ENCODE measurements around the gene TM7SF2.

DNA sequence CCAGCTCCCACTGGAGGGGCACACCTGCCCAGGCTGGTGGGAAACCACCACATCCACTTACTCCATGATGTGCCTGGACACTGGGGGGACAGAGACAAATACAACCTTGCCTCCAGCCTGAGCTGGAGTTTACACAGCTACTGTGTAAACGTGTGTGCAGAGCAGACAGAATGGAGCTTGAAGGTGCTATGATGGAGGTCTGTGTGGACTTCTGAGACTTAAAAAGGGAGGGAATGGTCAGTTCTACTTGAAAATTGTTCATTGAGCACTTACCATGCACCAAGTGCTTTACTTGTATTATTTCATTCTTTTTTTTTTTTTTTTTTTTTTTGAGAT is 39.1 kb upstream of the TM7SF2 start:
- TF ChIP-seq CTCF (conservative IDR thresholded peaks at IDR 0.05; ENCODE audit: low read depth, low read length) (no peak), EZH2phosphoT487 (IDR thresholded peaks at IDR 0.05; ENCODE audit: borderline replicate concordance, low read length) (no peak)
